Activated CD8-positive, alpha-beta memory T cell treated with anti-CD3 and anti-CD28 coated beads for 4 hours (primary cell): ENCODE results near the gene MACROD2.

ENCODE experiments used
- DNase-seq, 2 donors: peaks; one replicate each; pipeline ENCODE4 v3.0.0-alpha.2; 2020; ENCODE audit warnings: low read depth in 2 of 2

The MACROD2 gene

GRCh38 chr20:14336686-14337085, 341.4 kb downstream of the MACROD2 start:
- DNase-seq, result no peak

- no peak for DNase-seq
Observed at GRCh38 chr20:14337400-14338171, 342.3 kb downstream of the MACROD2 start, which contains the start of gene FLRT3. TSS of gene FLRT3 (minus strand) at chr20:14337612. CDS start at chr20:14327506, 10,106 bp downstream.

- no peak for DNase-seq
Observed at GRCh38 chr20:14341801-14342200, 346.5 kb downstream of the MACROD2 start.

- DNase-seq, result no peak
Observed at GRCh38 chr20:14342918-14343317, 347.6 kb downstream of the MACROD2 start.

DNA sequence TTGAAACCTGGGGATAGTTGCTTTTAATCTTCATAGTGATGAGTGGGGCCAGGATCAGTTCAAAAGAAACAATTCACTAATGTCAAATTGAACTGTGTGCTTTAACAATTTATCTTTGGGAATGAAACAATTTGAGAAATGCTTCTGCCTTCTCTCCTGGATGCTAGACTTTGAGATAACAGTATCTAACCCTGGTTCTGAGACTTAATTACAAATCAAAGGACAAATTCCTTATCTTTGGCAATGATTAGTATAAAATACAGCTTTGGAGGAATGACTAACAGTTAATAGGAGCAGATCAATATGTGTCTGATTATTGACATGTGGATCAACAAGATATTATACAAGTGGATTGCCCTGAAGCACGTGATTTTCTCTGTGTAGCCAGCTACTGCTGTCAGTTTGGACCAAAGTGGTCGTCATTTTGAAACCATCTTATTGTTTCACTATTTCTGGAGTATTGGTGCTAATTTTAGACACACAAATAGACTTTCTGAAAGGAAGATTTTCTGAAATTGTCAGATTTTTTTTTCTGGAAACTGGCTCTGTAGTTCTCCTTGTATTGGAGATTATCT, 348.3 kb downstream of the MACROD2 start:
- DNase-seq, result no peak

DNA sequence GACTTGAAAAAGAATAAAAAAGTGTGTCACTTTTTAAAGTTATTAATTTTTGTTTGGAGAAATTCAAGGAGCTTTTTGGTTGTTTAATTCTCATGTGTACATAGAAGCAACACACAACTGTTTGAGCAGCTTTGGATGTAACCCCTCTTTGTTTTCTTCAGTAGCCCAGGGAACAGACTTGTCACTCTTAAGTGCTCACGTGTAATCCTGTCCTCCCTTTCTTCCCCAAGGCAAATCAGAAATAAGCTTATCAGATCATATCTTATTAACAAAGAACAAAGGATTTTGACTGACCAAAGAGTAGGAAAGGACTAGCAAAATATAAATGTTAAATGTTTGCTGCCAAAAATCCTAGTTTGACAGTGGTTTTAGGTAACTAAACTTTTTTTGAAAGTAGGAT, 349.4 kb downstream of the MACROD2 start:
- no peak for DNase-seq

DNA sequence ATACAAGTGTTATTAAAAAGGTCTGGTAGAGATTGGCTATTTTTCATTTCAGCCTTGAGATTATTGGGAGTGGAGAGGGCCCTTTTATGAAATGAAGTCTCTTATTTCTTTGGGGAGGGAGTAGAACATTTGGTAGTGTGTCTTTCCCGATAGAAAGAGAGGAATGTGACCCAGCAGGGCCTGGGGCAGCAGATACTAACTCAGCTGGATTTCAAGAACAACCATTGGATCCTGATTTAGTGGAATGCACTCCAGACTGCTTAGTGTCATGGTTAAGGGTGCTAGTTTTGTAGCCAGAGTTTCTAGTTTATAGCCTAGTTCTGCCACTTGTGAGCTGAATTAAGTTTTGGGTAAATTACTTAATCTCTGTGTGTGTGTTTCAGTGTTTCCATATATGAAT, 360.5 kb downstream of the MACROD2 start:
- no peak for DNase-seq

DNA sequence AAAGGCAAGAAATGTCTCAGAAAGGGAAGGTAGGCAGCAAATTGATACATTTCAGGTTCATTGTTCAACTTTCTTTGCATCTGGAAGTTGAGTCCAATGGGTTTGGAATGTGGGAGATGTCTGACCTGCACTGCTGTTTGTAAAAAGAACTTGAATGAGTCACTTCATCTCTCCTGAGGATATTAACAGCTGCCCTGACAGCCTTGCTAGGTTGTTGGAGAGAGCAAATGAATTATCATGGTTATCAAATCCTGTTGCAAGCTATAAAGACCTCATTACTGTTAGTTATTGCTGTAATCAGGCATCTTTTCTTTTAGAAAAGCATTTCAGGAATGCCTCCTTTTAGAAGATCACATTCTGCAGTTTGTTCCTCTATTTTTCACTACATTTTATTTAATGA, 365.1 kb downstream of the MACROD2 start:
- no peak for DNase-seq

DNA sequence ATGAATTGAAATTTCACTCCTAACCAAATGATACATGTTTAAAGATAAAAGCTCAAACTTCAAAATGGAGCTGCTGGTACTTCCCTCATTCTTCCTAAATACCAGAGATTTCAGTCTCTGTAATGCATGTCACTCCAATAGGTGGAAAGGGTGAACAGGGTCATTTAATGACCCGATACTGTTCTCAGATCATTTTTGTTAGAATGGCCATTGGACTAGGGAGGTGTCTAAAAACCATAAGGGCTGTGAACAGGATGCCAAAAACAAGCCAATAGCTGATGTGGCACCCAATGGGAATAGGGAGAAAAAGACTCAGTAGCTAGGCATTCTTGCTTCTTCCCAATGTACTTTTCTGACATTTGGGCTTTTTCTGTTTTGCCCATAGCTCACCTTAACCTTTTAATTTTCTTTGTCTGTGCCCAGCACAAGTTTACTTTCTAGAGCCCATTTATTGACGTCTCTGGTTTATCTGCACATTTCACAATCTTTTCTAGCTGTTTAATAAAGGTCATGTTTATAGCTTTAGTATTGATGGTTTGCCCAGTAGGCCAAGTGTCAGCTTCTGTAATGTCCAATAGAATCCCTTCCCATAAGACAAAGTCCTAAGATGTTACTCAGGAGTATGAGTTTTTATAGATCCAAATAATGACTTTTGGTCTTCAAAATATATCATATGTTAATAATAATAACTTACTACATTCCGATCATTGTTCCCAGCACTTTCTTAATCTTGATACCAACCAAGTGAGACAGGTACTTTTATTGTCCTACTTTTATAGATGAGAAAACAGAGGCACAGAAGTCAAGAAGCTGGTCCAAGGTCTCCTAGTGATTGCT, 366.4 kb downstream of the MACROD2 start:
- no peak for DNase-seq

DNA sequence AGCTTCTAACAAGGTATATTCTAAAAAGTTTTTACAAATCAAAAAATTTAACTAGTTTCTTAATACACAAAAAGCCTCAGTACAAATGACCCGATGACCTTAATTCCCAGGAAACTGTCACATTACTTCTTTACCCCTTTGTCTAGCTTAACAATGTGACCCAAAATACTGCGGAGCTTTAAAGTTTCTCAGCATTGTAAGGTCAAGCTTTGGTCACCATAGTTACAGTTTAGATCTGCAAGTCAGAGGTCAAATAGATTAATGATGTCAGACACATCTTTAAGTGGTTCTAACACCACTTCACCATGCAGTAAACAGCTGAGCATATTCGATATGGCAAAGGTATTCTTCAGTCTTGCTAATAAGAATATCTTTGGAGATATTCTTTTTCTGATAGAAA, 378.9 kb downstream of the MACROD2 start:
- no peak for DNase-seq

- no peak for DNase-seq
Observed at GRCh38 chr20:14375416-14375985, 380.2 kb downstream of the MACROD2 start.

DNA sequence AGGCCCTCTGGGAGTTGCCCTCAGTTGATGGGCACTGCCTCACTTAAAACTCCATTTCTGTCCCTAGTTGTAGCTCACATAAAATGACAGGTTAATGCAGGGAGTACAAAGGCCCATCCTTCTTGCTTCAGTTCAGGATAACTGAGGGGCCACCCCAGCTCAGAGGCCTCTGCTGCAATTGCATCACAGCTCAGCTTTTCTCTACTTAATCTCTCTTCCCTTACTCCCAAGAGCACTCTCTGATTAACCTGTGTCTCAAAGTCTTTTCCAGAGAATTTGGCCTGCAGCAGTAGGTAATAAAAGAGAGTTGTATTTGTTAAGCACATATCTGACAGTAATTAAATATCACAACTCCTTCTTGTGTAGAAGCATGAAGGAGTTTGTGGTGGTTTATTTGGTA, 383.0 kb downstream of the MACROD2 start:
- DNase-seq, result no peak

- no peak for DNase-seq
Observed at GRCh38 chr20:14383335-14383734, 388.0 kb downstream of the MACROD2 start.

DNA sequence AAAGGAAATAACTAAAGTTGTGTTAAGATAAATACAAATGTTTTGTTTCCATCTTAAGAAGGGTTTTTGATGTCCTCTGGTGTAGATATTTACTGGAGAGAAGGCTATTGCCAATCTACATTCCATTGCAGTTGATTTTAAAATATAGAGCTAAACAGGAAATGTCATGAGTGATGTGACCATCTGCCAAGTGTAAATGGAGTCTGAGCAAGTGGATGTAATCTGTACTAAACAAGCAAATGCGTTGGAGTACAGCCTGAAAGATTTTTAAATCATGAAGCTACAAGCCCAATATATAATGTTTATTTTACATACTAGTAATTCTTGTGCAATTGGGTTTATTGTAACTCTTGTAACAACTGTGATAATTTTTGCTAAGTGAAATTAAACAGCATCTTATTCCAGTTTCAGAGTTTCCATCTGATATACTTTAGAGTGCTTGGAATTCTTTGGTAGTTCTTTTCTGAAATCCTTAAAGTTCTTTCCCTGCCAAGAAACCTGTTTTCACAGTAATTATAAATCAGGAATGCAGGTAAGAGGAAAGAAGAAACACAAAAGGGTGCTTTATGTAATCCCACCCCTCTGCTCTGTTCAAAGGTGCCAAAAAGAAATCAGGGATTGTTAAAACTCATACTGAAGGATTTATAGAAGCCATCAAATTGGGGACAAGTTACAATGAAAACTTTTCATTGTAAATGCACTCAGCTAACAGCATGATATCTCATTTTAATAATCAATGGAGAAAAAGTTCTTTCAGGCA, 389.3 kb downstream of the MACROD2 start:
- DNase-seq, result no peak

GRCh38 chr20:14385176-14385740, 389.9 kb downstream of the MACROD2 start:
- DNase-seq, result no peak

DNA sequence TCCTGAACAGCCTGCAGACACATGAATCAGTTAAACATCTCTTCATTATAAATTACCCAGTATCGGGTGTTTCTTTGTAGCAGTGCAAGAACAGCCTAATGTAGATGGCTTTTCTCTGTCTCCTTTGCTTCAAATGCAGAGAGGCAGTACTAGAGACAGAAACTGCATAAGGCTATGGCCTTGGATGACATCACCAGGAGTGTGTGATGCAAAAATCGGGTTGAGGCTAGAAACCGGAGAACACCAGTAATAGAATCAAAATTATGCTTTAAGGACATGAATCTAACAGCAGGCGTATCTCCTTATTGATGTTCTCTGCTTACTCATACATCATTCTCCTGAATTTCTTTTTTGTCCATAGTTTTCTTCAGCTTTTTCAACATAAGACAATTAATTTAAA, 391.4 kb downstream of the MACROD2 start:
- DNase-seq, result no peak

DNA sequence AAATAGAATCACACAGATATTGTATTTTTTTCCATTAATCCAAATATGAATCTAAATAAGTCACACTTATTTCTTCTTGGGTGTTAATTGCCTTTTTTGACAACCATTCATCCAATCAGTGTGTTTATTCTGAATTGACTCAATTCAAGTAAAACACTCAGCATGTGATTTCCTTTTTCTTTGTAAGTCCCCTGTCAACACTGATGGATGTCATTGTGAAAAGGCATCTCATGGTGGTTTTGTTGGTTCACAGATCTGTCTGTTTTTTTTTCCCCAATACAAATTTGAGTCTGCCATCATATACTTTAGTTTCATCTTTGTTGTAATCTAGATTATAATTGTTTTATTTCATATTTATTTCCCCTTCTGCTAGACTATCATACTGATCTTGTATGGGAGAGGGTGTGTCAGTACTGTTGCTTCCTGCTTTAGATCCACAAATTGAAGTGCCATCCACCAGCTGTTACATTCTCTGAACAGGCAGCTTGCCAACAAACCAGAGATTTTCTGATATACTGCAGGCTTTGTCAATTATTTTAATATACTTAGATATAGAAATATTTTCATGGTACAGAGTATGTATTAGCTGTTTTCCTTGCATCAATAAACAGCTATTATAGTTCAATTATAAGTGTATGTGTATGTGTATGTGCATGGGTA, 406.3 kb downstream of the MACROD2 start:
- DNase-seq, result no peak

GRCh38 chr20:14404515-14404914, 409.2 kb downstream of the MACROD2 start:
- DNase-seq, result no peak

GRCh38 chr20:14406495-14406894, 411.2 kb downstream of the MACROD2 start:
- no peak for DNase-seq

DNA sequence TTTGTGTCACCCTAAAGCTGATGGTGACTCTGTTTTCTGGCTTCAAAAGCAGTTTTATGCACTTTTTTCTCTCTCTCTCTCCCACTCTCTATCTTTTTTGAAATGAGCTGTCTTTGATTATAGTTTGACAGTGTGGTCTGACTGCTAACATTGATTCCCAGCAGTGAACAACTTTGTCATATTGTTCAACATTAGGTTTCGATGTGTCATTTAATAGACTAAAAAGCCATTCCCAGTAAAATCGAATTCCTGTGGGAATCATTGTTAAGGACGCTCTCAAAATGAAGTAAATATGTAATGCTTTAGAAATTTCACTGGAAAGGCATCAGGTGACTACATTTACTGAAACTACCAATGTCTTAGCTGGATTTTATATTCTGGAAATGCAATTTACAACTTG, 412.0 kb downstream of the MACROD2 start:
- DNase-seq, result no peak
